ENCODE measurements around the gene RINT1. TPM values are rescaled to one million over a fixed set of nuclear protein-coding genes. Genes with fewer than 3 reads are reported as not detected.

RINT1 gene
- total and polyA plus RNA-seq, 2 of the 13 experiments (the other 11 are each of a cell fraction or from before 2014, with no cell fraction given), result 14.7 to 19.3 TPM

GRCh38 chr7:105521027-105521716 is 10.8 kb upstream of the RINT1 start (continued):
- TF ChIP-seq AFF4 (CRISPR knock-in tag; IDR thresholded peaks at IDR 0.05), result no peak
- no peak for TF ChIP-seq NFE2 (CRISPR knock-in tag; IDR thresholded peaks at IDR 0.05)
- TF ChIP-seq IRX3 (CRISPR knock-in tag; IDR thresholded peaks at IDR 0.05; ENCODE audit: borderline replicate concordance, low read depth), result no peak
- no peak for TF ChIP-seq JUNB (CRISPR knock-in tag; IDR thresholded peaks at IDR 0.05; ENCODE audit: borderline replicate concordance)
- TF ChIP-seq ZNF589 (CRISPR knock-in tag; conservative IDR thresholded peaks at IDR 0.05), result no peak
- TF ChIP-seq NR2F1 (CRISPR knock-in tag; IDR thresholded peaks at IDR 0.05), result no peak
- no peak for TF ChIP-seq ZNF674 (CRISPR knock-in tag; IDR thresholded peaks at IDR 0.05; ENCODE audit: low read depth)
- no peak for TF ChIP-seq ZNF660 (CRISPR knock-in tag; IDR thresholded peaks at IDR 0.05; ENCODE audit: borderline replicate concordance, low read depth)
- peak; percentile 29 for TF ChIP-seq RBM39 (IDR thresholded peaks at IDR 0.05; ENCODE audit: low read depth, low read length, poor library complexity, severe bottlenecking)
- no peak for TF ChIP-seq ZNF275 (CRISPR knock-in tag; IDR thresholded peaks at IDR 0.05; ENCODE audit: borderline replicate concordance)
- no peak for TF ChIP-seq POGZ (CRISPR knock-in tag; IDR thresholded peaks at IDR 0.05)
- 0 out of 2 replicates have a peak, but pooled peaks have one; percentile 11 for TF ChIP-seq MED13 (CRISPR knock-in tag; IDR thresholded peaks at IDR 0.05)
- peak; percentile 45; the same call in 1 of the 2 replicates for TF ChIP-seq ZC3H4 (CRISPR knock-in tag; IDR thresholded peaks at IDR 0.05; ENCODE audit: borderline replicate concordance)
- TF ChIP-seq ZNF44 (CRISPR knock-in tag; IDR thresholded peaks at IDR 0.05), result 0 out of 2 replicates have a peak, but pooled peaks have one; percentile 33
- peak in 1 of 2 experiments; percentile 18; a peak in 1 of 4 replicates for TF ChIP-seq POLR2A (IDR thresholded peaks at IDR 0.05; ENCODE audit: insufficient read depth in 1 of 2, low read depth in 2 of 2, low read length in 2 of 2)
- peak; percentile 51; the same call in 1 of the 2 replicates for TF ChIP-seq KLF13 (CRISPR knock-in tag; IDR thresholded peaks at IDR 0.05)
- no peak for TF ChIP-seq HNRNPL (IDR thresholded peaks at IDR 0.05; ENCODE audit: low read depth, low read length)
- peak; percentile 31; the same call in 1 of the 2 replicates for TF ChIP-seq ZNF350 (CRISPR knock-in tag; IDR thresholded peaks at IDR 0.05; ENCODE audit: borderline replicate concordance, low read depth)
- no peak for TF ChIP-seq ZBTB33 (CRISPR knock-in tag; IDR thresholded peaks at IDR 0.05)
- no peak for TF ChIP-seq ZNF354B (CRISPR knock-in tag; IDR thresholded peaks at IDR 0.05)
- no peak for TF ChIP-seq FLYWCH1 (CRISPR knock-in tag; IDR thresholded peaks at IDR 0.05)
- no peak for TF ChIP-seq ZMAT3 (CRISPR knock-in tag; conservative IDR thresholded peaks at IDR 0.05)
- TF ChIP-seq YEATS4 (CRISPR knock-in tag; IDR thresholded peaks at IDR 0.05; ENCODE audit: borderline replicate concordance), result peak; percentile 45; the same call in 1 of the 2 replicates
